ENCODE results near the gene CDR2.
A peak's percentile ranks its signal among the peaks of the same experiment; 100 is the strongest.
"Not testable (repeated sequence)": the region's sequence is repeated elsewhere in the genome, so short reads cannot be mapped to it uniquely, and the experiment has no call there.

Gene CDR2

GRCh38 chr16:22322741-22323140 lies 51.7 kb downstream of the CDR2 start:
- no peak for DNase-seq

GRCh38 chr16:22322021-22322471 lies 52.4 kb downstream of the CDR2 start:
- DNase-seq: no peak

- peak; percentile 38 for DNase-seq
Measured at GRCh38 chr16:22321340-22322001, 52.9 kb downstream of the CDR2 start.

- DNase-seq: no peak
Measured at GRCh38 chr16:22320572-22321339, 53.7 kb downstream of the CDR2 start.

GRCh38 chr16:22318690-22319358 lies 55.6 kb downstream of the CDR2 start:
- DNase-seq: no peak

- no peak for DNase-seq
Measured at GRCh38 chr16:22317625-22318024, 56.8 kb downstream of the CDR2 start.

GRCh38 chr16:22317001-22317530 lies 57.4 kb downstream of the CDR2 start:
- no peak for DNase-seq

GRCh38 chr16:22316411-22316811 lies 58.0 kb downstream of the CDR2 start:
- no peak for DNase-seq

GRCh38 chr16:22315979-22316378 lies 58.4 kb downstream of the CDR2 start:
- no peak for DNase-seq

- no peak for DNase-seq
Measured at GRCh38 chr16:22314661-22315626, 59.5 kb downstream of the CDR2 start.

- no peak for DNase-seq
Measured at GRCh38 chr16:22313876-22314470, 60.4 kb downstream of the CDR2 start.

- no peak for DNase-seq
Measured at GRCh38 chr16:22312897-22313781, 61.3 kb downstream of the CDR2 start.

- no peak for DNase-seq
Measured at GRCh38 chr16:22311520-22311919, 62.9 kb downstream of the CDR2 start.

GRCh38 chr16:22308824-22309520 lies 65.4 kb downstream of the CDR2 start:
- no peak for DNase-seq

GRCh38 chr16:22307838-22308237 lies 66.6 kb downstream of the CDR2 start:
- DNase-seq: no peak

GRCh38 chr16:22306788-22307187 lies 67.6 kb downstream of the CDR2 start:
- no peak for DNase-seq

GRCh38 chr16:22304411-22304810 lies 70.0 kb downstream of the CDR2 start:
- DNase-seq: no peak

- no peak for DNase-seq
Measured at GRCh38 chr16:22302776-22303363, 71.5 kb downstream of the CDR2 start.

GRCh38 chr16:22301423-22301822 lies 73.0 kb downstream of the CDR2 start:
- DNase-seq: not testable (repeated sequence)
